Activated T-helper 9 cell treated with anti-CD3 and anti-CD28 coated beads, Interleukin-2, amount 50 U/mL, for 16 hours (primary cell): ENCODE measurements around the gene P2RX1.

Source experiments
- DNase-seq: peaks from one replicate; pipeline ENCODE4 v3.0.0-alpha.2; 2020; ENCODE audit warnings: low read depth

Gene P2RX1

DNA sequence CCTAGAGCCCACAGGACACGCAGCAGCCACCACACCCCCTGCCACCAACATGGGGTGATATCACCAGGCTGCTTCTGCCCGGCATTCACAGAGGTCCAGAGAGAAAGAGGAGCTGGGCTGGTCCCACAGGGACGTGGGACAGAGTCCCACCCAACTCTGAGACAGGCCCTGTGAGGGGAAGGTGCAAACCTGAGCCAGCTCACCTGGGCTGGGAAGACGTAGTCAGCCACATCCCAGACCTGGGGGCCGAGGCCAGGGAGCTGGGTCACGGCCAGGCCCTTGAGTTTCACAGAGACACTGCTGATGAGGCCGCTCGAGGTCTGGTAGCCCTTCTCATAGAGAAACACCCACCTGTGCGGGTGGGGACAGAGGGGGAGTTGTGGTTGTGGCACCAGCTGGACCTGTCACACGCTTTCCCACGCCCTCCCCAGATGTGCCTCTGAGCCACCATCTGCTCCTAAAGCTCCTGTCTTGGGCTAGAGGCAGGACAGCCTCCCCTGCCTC lies 11.2 kb downstream of the P2RX1 start:
- no peak for DNase-seq

DNA sequence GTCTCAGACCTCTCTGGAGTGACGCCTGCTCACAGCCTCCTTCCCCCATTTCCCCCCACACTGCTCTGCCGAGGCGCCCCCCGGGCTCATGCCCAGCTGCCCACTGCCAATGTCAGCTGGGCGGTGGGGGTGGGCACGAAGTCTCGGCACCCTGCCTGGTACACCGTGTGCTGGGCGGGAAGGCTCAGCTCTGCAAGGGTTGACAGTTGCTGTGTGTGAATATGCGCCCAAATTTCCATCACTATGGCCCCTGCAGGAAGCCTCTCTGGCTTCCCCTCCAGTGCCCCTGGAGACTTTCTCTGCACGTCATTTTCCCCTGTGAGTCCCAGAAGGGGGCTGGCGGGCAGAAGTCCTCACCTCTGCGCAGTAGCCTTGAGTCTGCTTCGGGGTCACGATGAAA lies 11.8 kb downstream of the P2RX1 start:
- no peak for DNase-seq

DNA sequence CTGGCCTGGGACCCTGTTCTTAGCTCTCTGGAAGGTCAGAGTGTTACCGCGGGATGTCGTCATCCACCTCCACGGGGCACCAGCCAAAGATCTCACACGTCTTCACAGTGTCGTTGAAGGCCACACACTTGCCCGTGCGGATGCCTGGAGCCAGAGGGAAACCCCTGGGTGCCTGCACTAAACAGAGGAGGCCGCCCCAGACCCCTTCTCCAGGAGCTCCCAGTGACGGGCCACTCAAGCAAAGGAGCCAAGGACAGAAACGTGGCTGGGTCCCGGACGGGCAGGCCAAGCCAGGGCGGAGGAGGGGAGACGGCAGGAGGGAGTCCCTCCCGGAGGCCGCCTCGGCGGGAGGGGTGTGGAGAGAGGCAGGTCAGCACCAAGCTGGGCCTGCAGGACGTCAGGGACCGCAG lies 12.4 kb downstream of the P2RX1 start:
- no peak for DNase-seq

DNA sequence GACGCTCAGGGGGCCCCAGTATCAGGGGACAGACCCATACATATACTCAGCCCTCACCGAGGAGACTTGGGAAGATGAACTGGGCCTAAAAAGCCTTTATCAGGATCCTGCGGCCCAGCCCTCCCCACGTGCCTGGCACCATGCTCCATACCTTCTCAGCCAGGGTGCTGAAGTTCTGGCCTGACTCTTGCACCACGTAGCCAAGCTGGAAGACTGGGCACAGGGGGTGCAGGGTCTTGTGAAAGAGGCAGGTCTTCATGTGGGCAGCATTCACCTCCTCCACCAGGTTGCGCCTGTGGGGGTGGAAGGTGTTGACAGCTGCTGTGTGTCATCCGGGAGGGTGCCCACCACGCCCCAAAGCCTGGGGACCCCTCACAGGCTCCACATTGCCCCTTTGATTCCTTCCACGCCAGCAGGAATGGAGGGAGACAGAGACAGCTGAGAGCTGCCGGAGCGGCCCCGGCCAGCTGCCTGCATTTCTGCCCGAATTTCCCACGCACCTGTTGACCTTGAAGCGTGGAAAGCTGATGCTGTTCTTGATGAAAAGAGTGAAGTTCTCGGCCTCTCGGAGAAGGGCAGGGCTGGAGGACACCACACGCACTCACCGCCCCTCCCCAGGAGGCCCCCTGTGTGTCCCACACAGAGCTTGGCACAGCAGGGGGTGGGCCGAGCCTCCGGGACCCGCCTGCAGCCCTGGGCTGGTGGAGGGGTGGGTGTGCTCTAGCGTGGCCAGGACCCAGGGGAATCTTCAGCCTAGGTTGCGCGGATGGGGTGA lies 13.0 kb downstream of the P2RX1 start:
- DNase-seq = no peak

DNA sequence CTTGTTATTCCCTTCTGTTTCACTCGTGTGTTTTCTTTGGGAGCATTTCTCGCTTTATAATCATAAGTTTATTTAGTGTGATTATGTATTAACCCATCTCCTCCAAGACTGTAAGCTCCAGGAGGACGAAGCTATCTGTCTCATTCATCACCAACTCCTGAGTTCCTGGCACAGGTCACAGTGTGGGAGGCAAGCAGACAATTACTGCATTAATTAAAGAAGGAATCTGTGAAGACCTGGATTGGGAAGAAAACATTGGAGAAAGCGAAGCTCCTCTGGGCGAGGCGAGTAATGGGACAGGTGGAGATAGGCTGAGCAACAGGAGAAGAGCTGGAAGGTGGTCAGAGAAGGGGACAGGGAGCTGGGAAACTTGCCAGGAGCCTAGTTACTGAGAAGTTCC lies 15.6 kb downstream of the P2RX1 start:
- no peak for DNase-seq

DNA sequence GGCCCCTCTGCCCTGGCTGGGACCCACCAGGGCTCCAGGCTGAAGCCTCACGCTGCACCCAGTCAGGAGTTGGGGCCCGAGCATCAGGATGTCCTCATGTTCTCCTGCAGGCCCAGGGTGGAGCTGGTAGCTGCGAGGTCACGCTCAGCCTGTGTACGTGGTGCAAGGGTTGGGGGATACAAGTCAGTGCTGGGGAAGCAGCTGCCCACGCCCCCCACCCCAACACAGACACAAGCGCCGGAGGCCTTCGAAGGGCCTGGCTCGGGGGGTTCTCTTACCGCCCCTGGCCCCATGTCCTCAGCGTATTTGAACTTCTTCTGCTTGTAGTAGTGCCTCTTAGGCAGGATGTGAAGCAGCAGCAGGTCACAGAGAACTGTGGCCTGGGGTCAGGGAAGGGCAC lies 18.5 kb downstream of the P2RX1 start:
- DNase-seq = no peak

DNA sequence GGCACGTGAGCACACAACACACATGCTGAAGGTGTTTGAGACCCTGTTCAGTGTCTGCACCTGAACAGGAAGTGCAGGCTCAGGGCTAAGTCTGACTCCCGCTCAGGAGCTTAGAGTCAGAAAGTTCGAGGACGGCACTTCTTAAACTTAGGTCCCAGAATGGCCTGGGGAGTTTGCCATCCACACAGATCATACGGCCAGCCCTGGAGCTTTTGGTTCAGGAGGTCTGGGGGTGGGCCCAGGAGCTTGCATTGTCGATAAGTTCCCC lies 19.4 kb downstream of the P2RX1 start:
- DNase-seq = no peak

DNA sequence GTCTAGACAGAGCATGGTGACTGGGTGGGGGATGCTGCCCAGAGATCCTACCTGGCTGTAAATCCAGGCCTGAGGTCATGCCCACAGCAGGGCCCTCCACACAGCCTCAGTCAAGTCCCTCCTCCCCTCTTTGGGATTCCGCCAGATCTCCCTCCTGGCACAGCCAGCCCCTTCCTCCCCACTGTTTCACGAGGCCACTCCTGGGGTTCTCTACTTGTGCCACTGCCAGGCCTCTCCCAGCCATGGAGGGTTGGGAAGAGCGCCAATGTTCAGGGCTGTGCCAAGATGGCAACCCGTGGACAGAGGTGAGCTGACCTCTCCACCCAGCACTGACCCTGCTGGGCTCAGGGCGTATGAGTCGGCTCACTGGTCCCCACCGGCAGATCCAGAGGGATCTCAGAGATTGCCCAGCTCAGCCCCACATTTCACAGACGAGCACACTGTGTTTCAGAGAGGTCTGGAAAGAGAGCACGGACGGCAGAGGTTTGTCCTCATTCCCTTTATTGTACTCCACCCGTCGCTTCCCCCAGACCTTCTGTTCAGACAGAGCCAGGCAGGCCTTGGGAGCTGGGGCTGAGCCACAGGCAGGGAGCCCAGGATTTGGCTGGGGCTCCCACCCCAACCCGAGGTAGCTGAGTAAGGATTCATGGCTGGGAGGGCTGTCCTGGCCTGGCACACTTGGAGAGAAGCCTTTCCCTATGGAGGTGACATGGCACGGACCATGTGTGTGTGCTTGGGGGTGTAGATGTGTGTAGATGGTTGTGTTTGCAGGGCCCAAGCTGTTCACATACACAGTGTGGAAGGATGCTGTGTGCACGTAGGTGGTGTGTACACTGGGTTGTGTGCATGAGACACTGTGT lies 19.9 kb downstream of the P2RX1 start:
- DNase-seq = no peak

DNA sequence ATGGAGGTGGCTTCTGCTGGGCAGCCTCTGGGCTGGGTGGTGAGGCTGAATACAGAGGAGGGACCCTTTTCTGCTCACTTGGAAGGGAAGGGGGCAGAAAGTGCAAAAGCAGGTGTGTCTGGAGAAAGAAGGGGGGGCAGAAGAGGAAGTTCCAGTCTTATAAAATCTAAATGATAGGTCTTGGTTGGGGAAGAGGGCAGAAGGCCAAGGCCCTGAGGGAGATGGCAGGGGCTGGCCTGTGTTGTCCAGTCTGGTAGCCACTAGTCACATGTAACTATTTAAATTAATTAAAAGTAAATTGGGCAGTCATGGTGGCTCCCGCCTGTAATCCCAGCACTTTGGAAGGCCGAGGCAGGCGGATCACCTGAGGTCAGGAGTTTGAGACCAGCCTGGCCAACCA lies 20.9 kb downstream of the P2RX1 start:
- DNase-seq = no peak

DNA sequence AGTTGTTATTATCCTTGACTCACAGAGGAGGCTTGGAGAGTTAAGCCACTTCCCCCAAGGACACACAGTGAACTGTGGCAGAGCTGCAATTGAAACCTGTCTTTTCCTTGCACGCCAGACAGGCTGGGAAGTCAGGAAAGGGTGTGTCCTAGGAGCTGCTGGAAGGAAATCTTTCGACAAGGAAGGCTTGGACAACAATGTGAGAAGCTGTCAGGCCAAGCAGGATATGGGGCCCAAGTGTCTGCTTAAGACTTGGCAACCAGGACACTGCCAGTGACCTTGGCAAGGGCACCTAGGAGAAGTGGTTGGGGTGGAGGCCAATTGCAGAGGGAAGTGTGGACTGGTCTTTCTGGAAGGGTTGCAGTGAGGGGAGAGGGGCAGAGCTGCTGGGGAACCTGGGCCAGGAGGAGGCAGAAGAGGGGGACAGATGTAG lies 21.3 kb downstream of the P2RX1 start:
- DNase-seq = no peak

DNA sequence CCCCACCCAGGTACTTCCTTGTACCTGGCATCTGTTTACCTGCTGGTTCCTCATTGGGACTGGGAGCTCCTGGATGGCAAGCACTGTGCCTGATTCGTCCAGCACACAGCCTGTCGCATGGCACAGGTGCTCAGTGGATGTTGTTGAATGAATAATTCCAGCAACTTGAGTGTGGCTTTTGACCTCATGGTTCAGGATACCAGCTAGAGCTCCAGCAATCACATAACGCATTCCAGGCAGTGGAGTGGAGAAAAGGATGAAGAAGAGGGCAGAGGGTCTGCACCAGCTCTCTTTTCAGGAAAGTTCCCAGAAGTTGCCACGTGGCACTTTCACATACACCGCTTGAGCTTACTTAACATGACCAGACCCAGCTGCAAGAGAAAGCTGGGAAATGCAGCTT lies 22.1 kb downstream of the P2RX1 start:
- DNase-seq = no peak

DNA sequence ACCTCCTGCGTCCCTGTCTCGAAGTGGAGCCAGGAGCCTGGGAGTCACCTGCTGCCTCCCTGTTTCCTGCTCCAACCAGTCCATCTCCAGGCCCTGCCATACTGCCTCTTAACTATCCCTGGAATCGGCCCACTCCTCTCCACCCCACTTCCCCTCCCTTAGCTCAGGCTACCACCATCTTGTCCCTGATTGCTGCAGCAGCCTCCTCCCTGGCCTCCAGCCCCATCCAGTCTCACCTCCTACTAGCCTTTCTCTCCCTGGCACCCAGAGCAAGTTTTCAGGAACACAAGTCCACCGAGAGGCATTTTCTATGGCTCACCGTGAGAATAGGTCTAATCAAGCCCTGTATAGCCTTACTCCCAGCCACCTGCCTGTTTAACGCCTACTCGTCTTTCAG lies 22.5 kb downstream of the P2RX1 start:
- DNase-seq = no peak

DNA sequence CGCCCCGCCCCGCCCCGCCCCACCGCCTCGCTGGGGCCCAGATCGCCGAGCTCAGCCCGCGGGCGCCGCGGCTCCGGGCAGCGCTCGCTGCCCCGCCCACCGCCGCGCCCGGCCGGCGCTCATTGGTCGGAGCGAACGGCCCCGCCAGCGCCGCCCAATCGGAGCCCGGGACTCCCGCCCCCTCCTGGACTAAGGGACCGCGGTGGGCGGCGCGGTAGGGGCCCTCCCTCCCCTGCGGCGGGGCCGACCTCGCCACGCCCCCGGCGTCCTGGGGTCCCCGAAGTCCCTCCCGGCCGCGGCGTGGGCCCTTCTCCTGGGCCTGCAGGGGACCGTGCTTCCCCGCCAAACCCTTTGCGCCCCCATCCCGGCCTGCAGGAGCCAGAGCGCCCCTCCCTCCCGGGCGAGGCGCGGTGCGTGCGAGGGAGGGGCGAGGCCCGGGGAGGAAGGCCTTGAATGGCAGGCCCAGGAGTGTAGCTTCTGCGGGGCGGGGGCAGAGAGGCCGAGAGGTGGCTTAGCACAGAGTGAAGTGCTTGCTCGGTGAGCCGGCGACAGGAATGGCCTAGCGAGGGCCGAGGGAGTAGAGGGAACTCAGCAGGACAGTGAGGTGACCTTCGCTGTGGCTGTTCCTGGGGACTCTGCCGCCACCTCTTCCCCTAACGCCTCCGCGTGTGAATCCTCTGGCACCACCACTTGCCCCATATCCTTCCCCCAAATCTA lies 23.1 kb downstream of the P2RX1 start, which contains the start of gene CAMKK1:
Gene CAMKK1, minus strand, starts transcription at position 51 of the 717 bp plus-strand sequence. CDS start 7,366 bp downstream, outside the sequence.
- peak; percentile 86 for DNase-seq

DNA sequence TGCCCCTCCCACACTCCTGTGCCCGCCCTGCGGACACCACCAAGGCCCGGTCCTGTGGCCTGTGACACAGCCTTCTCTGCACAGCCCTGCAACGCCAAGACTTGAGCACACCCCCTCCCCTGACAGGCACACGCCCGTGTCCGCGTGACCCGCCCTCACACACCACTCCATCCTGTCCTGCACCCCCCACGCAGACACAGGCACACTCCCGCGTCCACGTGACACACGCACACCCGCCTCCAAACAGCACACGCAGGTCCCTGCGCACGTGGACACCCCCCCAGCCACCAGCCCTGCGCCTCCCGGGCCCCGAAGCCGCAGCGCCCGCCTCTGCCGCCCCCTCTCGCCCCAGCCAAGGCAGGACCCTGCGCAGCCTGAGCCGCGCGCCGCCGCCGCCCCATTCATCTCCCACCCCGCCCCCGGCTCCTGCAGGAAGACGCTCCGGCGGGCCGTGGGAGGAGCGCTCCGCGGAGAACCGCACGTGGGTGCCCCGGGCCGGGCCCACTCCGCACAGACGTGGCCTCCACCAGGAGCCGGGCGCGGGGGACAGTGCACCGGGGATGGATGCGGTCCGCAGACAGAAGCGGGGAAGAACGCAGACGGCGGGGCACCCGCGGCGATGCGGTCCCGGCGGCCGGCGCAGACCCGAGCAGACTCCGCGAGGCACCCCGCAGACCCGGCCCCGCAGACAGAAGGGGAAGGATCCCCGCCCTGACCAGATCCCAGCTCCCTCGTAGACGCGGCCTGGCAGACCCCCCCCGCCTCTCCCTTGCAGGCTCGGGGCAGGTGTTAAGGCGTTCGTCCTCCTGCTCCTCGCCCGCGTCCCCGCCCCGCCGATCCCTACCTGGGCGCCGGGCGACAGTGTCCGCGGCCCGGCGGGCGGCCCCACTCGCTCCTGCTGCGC lies 23.9 kb downstream of the P2RX1 start:
- peak; percentile 65 for DNase-seq

DNA sequence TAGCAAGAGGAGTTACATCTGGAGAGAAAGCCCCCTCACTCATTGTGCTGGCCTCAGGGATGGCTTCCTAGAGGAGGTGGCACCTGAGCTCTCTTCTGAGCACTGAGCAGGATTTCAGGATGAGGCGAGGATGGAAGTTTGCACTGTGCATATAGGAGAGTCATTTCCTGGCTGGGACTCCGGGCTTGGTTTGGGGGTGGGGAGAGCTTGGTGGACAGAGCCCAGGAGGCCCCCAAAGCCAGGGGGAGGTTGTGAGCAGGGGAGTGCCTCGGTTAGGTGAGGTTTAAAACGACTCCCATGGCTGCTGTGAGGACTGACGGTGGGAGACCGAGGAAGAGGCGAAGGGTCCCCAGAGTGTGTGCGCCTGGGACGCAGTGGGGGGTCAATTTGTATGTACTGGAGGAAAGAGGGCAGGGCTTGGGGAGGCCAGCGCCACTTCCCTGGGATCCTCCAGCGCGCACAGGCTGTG lies 24.6 kb downstream of the P2RX1 start:
- no peak for DNase-seq

DNA sequence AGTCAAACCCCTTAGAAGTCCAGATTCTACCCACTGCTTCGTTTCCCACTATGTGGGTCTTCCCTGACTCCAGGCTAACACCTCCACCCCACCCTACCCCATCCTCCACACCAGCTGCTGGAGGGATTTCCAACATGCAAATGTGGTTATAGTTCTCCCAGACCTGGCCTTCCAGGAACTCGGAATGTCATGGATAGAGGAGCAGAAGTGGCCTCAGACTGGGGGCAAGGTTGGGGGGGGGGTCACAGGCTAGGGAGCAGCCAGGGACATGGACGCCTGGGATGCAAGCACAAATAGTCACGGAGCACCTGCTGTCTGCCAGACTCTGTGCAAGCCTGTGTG lies 25.4 kb downstream of the P2RX1 start:
- no peak for DNase-seq

DNA sequence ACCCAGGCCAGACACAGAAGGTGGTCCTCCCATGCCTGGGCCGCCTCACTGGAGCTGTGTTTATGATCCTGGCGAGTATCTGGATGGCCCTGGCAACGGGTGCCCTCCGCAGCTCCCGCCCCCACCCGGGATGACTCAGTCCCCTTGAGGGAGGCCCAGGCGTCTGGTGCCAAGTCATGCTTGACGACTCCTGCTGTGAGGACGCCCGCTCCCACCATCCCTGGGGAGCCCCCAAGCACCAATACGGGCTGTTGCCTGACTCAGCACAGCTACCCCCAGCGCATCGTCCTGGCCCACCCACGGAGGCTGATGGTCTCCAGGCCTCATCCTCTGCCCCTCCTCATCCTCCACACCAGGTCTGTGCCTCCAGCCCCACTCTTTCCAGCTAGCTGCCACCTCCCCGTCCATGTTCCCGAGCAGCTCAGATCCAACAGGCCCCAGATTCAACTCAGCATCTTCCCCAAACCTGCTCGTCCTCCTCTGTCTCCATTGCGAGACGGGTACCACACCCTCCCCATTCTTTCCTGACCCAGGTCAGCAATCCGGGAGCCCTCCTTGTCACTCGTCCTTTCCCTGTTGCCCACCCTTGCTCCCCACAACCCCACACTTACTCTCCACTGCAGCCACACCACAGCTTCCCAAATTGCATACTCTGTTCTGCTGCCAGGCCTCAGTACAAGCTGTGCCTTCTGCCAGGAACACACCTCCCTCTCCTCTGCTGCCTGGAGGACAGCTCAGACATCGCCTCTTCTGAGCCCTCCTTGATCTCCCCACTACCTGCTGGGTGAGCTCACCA lies 26.0 kb downstream of the P2RX1 start:
- no peak for DNase-seq

DNA sequence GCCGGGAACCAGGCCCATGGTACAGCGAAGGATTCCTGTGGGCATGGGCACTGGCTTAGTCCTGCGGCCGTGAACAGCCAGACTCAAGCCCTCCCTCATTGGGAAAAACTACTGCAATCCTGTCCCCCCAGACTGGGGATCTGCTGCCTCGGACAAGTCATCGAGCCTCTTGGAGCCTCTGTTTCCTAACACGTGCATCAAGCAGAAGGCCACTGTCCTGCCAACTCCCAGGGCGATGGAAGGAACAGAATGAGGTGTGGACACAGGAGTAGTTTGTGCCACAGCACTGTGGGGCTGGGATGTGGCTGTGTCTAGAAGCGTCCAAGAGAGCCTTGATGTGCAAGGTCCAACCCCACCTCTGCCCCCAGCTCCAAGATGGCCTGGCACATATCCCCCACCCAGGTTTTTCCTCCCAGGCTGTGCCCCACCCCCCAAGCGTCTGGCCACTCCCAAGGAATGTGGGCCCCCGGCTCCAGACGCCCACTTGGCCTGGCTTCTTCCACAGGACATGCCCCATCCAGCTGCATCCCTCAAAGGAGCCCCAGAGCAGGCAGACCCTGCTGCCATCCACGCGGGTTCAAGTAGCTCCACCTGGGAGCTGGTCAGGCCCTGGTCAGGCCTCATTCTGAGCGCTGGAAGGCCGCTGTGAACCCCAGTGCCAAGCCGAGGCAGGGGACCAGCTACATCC lies 26.8 kb downstream of the P2RX1 start:
- DNase-seq = no peak

DNA sequence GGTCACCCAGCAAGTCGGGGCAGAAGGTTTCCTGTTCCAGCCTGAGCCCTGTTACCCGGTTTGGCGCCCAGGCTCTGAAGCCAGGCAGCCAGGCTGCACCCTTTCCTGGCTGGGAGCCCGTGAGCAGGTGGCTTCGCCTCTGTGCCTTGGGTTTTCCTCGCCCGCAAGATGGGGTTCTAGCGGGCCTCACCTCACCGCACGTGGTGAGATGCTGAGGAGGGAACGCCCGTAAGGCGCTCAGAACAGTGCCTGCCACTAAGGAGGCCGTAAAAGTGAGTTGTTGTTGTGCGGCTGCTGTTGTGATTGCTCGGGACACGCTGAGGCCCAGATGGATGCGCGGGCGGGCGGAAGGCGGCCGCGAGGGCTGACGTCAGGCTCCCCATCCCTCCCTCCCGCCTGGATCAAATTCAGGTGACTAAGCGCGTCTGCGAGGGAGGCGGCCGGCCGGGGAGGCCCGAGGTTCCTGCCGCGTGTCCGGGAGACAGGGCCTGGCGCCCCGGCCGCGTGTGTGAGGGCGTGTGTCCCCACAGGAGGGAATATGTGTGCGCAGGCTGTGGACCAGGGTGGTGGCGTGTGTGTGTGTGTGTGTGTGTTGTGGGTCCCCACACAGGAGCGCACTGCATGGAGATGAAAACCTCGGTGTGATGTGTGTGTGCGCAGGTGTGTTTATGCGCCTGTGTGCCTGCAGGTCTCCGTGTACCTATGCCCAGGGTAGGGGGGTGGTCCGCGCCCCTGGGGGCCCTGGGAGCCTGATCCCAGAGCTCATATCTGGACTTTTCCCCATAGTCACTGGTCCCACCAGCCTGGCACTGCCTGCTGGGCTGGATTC lies 27.7 kb downstream of the P2RX1 start:
- DNase-seq = no peak
